Duodenal mucosa (tissue), 2 donors: ENCODE data around the gene DENND6B.
"Not testable (repeated sequence)": the region's sequence is repeated elsewhere in the genome, so short reads cannot be mapped to it uniquely, and the experiment has no call there.

Source experiments
- H3K27ac ChIP-seq: one replicate; pipeline ENCODE4 v1.7.0; 2013; ENCODE audit warnings: low read depth, low read length
- H3K27me3 ChIP-seq, 2 donors: one replicate each; pipeline ENCODE4 v1.7.0; 2013; ENCODE audit warnings: low read length in 2 of 2, control low read depth in 1 of 2; ENCODE audit not compliant: insufficient read depth in 2 of 2, control insufficient read depth in 1 of 2
- H3K36me3 ChIP-seq, 2 donors: one replicate each; pipeline ENCODE4 v1.7.0; 2013; ENCODE audit warnings: low read length in 2 of 2, control low read depth in 1 of 2; ENCODE audit not compliant: insufficient read depth in 2 of 2, control insufficient read depth in 1 of 2
- H3K4me1 ChIP-seq, 2 donors: one replicate each; pipeline ENCODE4 v1.7.0; 2013; ENCODE audit warnings: low read length in 2 of 2, control low read depth in 1 of 2; ENCODE audit not compliant: insufficient read depth in 2 of 2, control insufficient read depth in 1 of 2
- H3K4me3 ChIP-seq, 2 donors: one replicate each; pipeline ENCODE4 v1.7.0; 2013; ENCODE audit warnings: low read length in 2 of 2, low read depth in 1 of 2
- H3K9ac ChIP-seq, 2 donors: one replicate each; pipeline ENCODE4 v1.7.0; 2013; ENCODE audit warnings: low read length in 2 of 2, low read depth in 1 of 2
- H3K9me3 ChIP-seq, 2 donors: one replicate each; pipeline ENCODE4 v1.7.0; 2013; ENCODE audit warnings: low read length in 2 of 2, control low read depth in 1 of 2; ENCODE audit not compliant: control insufficient read depth in 1 of 2

Gene DENND6B

GRCh38 chr22:50326956-50327710 lies at the start of gene DENND6B:
Gene DENND6B, minus strand, starts transcription at chr22:50327012. Its CDS starts 24 bp downstream, at chr22:50326988.
- H3K4me3 ChIP-seq: peak within 1 kb of the TSS; percentile 79 to 82
- H3K4me1 ChIP-seq: peaks cover 0 to 13% of the 10 kb centered on the region in 2 donors

GRCh38 chr22:50376085-50376651 lies 49.4 kb upstream of the DENND6B start:
- Histone ChIP-seq H3K9me3 (no peaks in the 10 kb centered on the region), H3K36me3 (peaks cover 8 to 34% of the 10 kb centered on the region in 2 donors)

More at GRCh38 chr22:50326956-50327710, at the start of gene DENND6B:
- H3K27me3 ChIP-seq: no peaks in the 10 kb centered on the region
- H3K9me3 ChIP-seq: no peaks in the 10 kb centered on the region
- peak within 1 kb of the TSS; percentile 87 to 94 for H3K9ac ChIP-seq
- peak within 1 kb of the TSS; percentile 90 for H3K27ac ChIP-seq
- H3K36me3 ChIP-seq: no peaks in the 10 kb centered on the region

GRCh38 chr22:50371101-50371648 lies 44.4 kb upstream of the DENND6B start:
- no peaks in the 10 kb centered on the region for H3K4me1 ChIP-seq
- no peak overlapping the region for H3K4me3 ChIP-seq
- H3K27ac ChIP-seq: no peak overlapping the region
- no peaks in the 10 kb centered on the region for H3K27me3 ChIP-seq
- H3K36me3 ChIP-seq: peaks cover 8 to 31% of the 10 kb centered on the region in 2 donors
- no peak overlapping the region for H3K9ac ChIP-seq
- H3K9me3 ChIP-seq: no peaks in the 10 kb centered on the region

More at GRCh38 chr22:50376085-50376651, 49.4 kb upstream of the DENND6B start:
- Histone ChIP-seq H3K9ac (no peak overlapping the region), H3K27me3 (no peaks in the 10 kb centered on the region), H3K4me1 (no peaks in the 10 kb centered on the region), H3K4me3 (no peak overlapping the region), H3K27ac (no peak overlapping the region)

GRCh38 chr22:50367778-50368500 lies 41.1 kb upstream of the DENND6B start:
- Histone ChIP-seq H3K36me3 (peaks cover 0 to 7% of the 10 kb centered on the region in 2 donors), H3K9me3 (no peaks in the 10 kb centered on the region), H3K4me3 (no peak overlapping the region), H3K27me3 (no peaks in the 10 kb centered on the region), H3K4me1 (peaks cover 0 to 6% of the 10 kb centered on the region in 2 donors), H3K9ac (no peak overlapping the region), H3K27ac (no peak overlapping the region)

GRCh38 chr22:50363803-50364194 lies 37.0 kb upstream of the DENND6B start:
- H3K9me3 ChIP-seq, H3K4me3 ChIP-seq, H3K27ac ChIP-seq, H3K9ac ChIP-seq, H3K27me3 ChIP-seq, H3K4me1 ChIP-seq: not testable (repeated sequence)
- H3K36me3 ChIP-seq: peaks cover 0 to 24% of the 10 kb centered on the region in 2 donors

GRCh38 chr22:50363166-50363802 lies 36.5 kb upstream of the DENND6B start:
- Histone ChIP-seq H3K27ac (no peak overlapping the region), H3K9ac (no peak overlapping the region), H3K9me3 (no peaks in the 10 kb centered on the region), H3K27me3 (no peaks in the 10 kb centered on the region), H3K36me3 (peaks cover 0 to 21% of the 10 kb centered on the region in 2 donors), H3K4me1 (peaks cover 0 to 9% of the 10 kb centered on the region in 2 donors), H3K4me3 (no peak overlapping the region)

- Histone ChIP-seq H3K4me1 (peaks cover 0 to 9% of the 10 kb centered on the region in 2 donors), H3K27ac (no peak overlapping the region)
Observed at GRCh38 chr22:50361688-50362087, 34.9 kb upstream of the DENND6B start.

GRCh38 chr22:50361222-50361621 lies 34.4 kb upstream of the DENND6B start:
- Histone ChIP-seq H3K36me3 (peaks cover 0 to 21% of the 10 kb centered on the region in 2 donors), H3K4me1 (peaks cover 0 to 9% of the 10 kb centered on the region in 2 donors), H3K9me3 (no peaks in the 10 kb centered on the region), H3K27me3 (no peaks in the 10 kb centered on the region), H3K27ac (no peak overlapping the region), H3K4me3 (no peak overlapping the region), H3K9ac (peak overlapping the region in 1 of 2 donors; percentile 15)

More at GRCh38 chr22:50361688-50362087, 34.9 kb upstream of the DENND6B start:
- Histone ChIP-seq H3K4me3 (no peak overlapping the region), H3K27me3 (no peaks in the 10 kb centered on the region), H3K9ac (peak overlapping the region in 1 of 2 donors; percentile 15), H3K9me3 (no peaks in the 10 kb centered on the region), H3K36me3 (peaks cover 0 to 21% of the 10 kb centered on the region in 2 donors)

- H3K27ac ChIP-seq: no peak overlapping the region
- H3K9ac ChIP-seq: no peak overlapping the region
Observed at GRCh38 chr22:50360578-50360977, 33.8 kb upstream of the DENND6B start.

More at GRCh38 chr22:50360578-50360977, 33.8 kb upstream of the DENND6B start:
- Histone ChIP-seq H3K4me3 (no peak overlapping the region), H3K9me3 (no peaks in the 10 kb centered on the region), H3K36me3 (peaks cover 0 to 21% of the 10 kb centered on the region in 2 donors), H3K27me3 (no peaks in the 10 kb centered on the region), H3K4me1 (peaks cover 0 to 4% of the 10 kb centered on the region in 2 donors)
